HG03521 (cell line): Measurements from ENCODE around the gene CSF1R.

Experiments used
- ATAC-seq: cut with Tn5 transposase; IDR thresholded peaks from one replicate; pipeline ENCODE4 v1.9.1; 2021; ENCODE audit warnings: mild to moderate bottlenecking, moderate library complexity; ENCODE audit not compliant: unreplicated experiment

Gene CSF1R

GRCh38 chr5:150085950-150086715 lies at the start of gene CSF1R:
Gene CSF1R, minus strand, starts transcription at chr5:150086554. Its CDS starts 127 bp downstream, at chr5:150086427.
- ATAC-seq = no peak

GRCh38 chr5:150135557-150136304 lies 49.4 kb upstream of the CSF1R start:
- ATAC-seq = no peak

GRCh38 chr5:150134198-150134588 lies 47.8 kb upstream of the CSF1R start:
- no peak for ATAC-seq

- ATAC-seq = no peak
Measured at GRCh38 chr5:150133581-150134197, 47.3 kb upstream of the CSF1R start.

- no peak for ATAC-seq
Measured at GRCh38 chr5:150132740-150133139, 46.4 kb upstream of the CSF1R start.

GRCh38 chr5:150131978-150132694 lies 45.8 kb upstream of the CSF1R start:
- ATAC-seq = no peak

- no peak for ATAC-seq
Measured at GRCh38 chr5:150131461-150131860, 45.1 kb upstream of the CSF1R start.

- ATAC-seq = no peak
Measured at GRCh38 chr5:150130493-150130922, 44.2 kb upstream of the CSF1R start.

- ATAC-seq = peak; percentile 52
Measured at GRCh38 chr5:150129813-150130492, 43.6 kb upstream of the CSF1R start.

GRCh38 chr5:150129454-150129812 lies 43.1 kb upstream of the CSF1R start:
- ATAC-seq = no peak

- ATAC-seq = no peak
Measured at GRCh38 chr5:150126921-150127265, 40.5 kb upstream of the CSF1R start.

GRCh38 chr5:150126199-150126920 lies 40.0 kb upstream of the CSF1R start:
- no peak for ATAC-seq

- ATAC-seq = no peak
Measured at GRCh38 chr5:150125334-150125733, 39.0 kb upstream of the CSF1R start.

GRCh38 chr5:150124596-150124995 lies 38.2 kb upstream of the CSF1R start:
- ATAC-seq = no peak

GRCh38 chr5:150124111-150124557 lies 37.8 kb upstream of the CSF1R start:
- no peak for ATAC-seq

- no peak for ATAC-seq
Measured at GRCh38 chr5:150123542-150123941, 37.2 kb upstream of the CSF1R start.

- ATAC-seq = no peak
Measured at GRCh38 chr5:150122536-150123481, 36.5 kb upstream of the CSF1R start.

- ATAC-seq = peak; percentile 53
Measured at GRCh38 chr5:150122158-150122510, 35.8 kb upstream of the CSF1R start.
